ENCODE measurements around the gene MTR.

- TF ChIP-seq ZBTB7A (IDR thresholded peaks at IDR 0.05; ENCODE audit: low read depth) (no peak), EP300 (IDR thresholded peaks at IDR 0.05; ENCODE audit: borderline replicate concordance) (no peak)
Observed at GRCh38 chr1:236844499-236845271, 49.6 kb downstream of the MTR start.
